ENCODE data around the gene ZBTB37. TPM values are rescaled to one million over a fixed set of nuclear protein-coding genes. Genes with fewer than 3 reads are reported as not detected.

Gene ZBTB37
- total and polyA plus RNA-seq, 7 donors: 1.0 to 8.2 (median 5.5) TPM

GRCh38 chr1:173934440-173934839 is 66.3 kb downstream of the ZBTB37 start:
- Histone ChIP-seq H3K4me3 (no peak overlapping the region), H3K4me1 (no peaks in the 10 kb centered on the region), H3K9me3 (no peaks in the 10 kb centered on the region), H3K36me3 (ENCODE audit: insufficient read depth in 1 of 2, low read depth in 1 of 2) (peaks cover 0 to 85% of the 10 kb centered on the region in 2 donors), H3K27me3 (ENCODE audit: insufficient read depth in 3 of 3, low read length in 2 of 3) (no peaks in the 10 kb centered on the region), H3K27ac (no peak overlapping the region)
- DNase-seq (no peak), ATAC-seq (no peak)
- WGBS, 3 donors: 95 to 100% (median 97%) methylated on average over 1 of the region's 1 CpG
- TF ChIP-seq CTCF (IDR thresholded peaks at IDR 0.05): no peak
- intact Hi-C loops (cut with DNase I): loop anchor here in 1 of 2 donors (10.0 kb wide), 1 partner anchor 450 kb away; no protein-coding TSS in a partner anchor

GRCh38 chr1:173937062-173937461 is 68.9 kb downstream of the ZBTB37 start:
- WGBS, 3 donors: 82 to 87% (median 83%) methylated on average over 2 of the region's 2 CpGs
- intact Hi-C loops (cut with DNase I): loop anchor here (5.0 to 10.0 kb wide), 2 partner anchors 35 to 452 kb away; no protein-coding TSS in a partner anchor
- Histone ChIP-seq H3K9me3 (no peaks in the 10 kb centered on the region), H3K4me3 (no peak overlapping the region), H3K27me3 (ENCODE audit: insufficient read depth in 3 of 3, low read length in 2 of 3) (no peaks in the 10 kb centered on the region), H3K27ac (no peak overlapping the region), H3K36me3 (ENCODE audit: insufficient read depth in 1 of 2, low read depth in 1 of 2) (peaks cover 0 to 100% of the 10 kb centered on the region in 2 donors), H3K4me1 (no peaks in the 10 kb centered on the region)
- no peak for DNase-seq
- ATAC-seq: no peak
- TF ChIP-seq CTCF (IDR thresholded peaks at IDR 0.05): no peak

- Histone ChIP-seq H3K4me1 (no peaks in the 10 kb centered on the region), H3K27ac (no peak overlapping the region), H3K27me3 (ENCODE audit: insufficient read depth in 3 of 3, low read length in 2 of 3) (no peaks in the 10 kb centered on the region), H3K36me3 (ENCODE audit: insufficient read depth in 1 of 2, low read depth in 1 of 2) (peaks cover 7 to 100% of the 10 kb centered on the region in 2 donors), H3K9me3 (no peaks in the 10 kb centered on the region), H3K4me3 (no peak overlapping the region)
- intact Hi-C loops (cut with DNase I): loop anchor here (5.0 kb wide), 1 partner anchor 36 kb away; no protein-coding TSS in a partner anchor
- no peak for TF ChIP-seq CTCF (IDR thresholded peaks at IDR 0.05)
- 87% methylated on average over 4 of the region's 4 CpGs for WGBS, 3 donors
- no peak for ATAC-seq
- no peak for DNase-seq
Observed at GRCh38 chr1:173946380-173946921, 78.3 kb downstream of the ZBTB37 start.

GRCh38 chr1:173948594-173948993 is 80.4 kb downstream of the ZBTB37 start:
- Histone ChIP-seq H3K9me3 (no peaks in the 10 kb centered on the region), H3K4me1 (no peaks in the 10 kb centered on the region), H3K27me3 (ENCODE audit: insufficient read depth in 3 of 3, low read length in 2 of 3) (no peaks in the 10 kb centered on the region), H3K36me3 (ENCODE audit: insufficient read depth in 1 of 2, low read depth in 1 of 2) (peaks cover 2 to 100% of the 10 kb centered on the region in 2 donors), H3K27ac (no peak overlapping the region), H3K4me3 (no peak overlapping the region)
- 96 to 98% (median 97%) methylated on average over 4 of the region's 4 CpGs for WGBS, 3 donors
- ATAC-seq (no peak), DNase-seq (no peak)
- intact Hi-C loops (cut with DNase I): loop anchor here (5.0 kb wide), 1 partner anchor 34 kb away; no protein-coding TSS in a partner anchor
- no peak for TF ChIP-seq CTCF (IDR thresholded peaks at IDR 0.05)

Other genes with a start within 250 kb of the ZBTB37 start
- gene TEX50, start 233.0 kb upstream of the ZBTB37 start, total RNA-seq: not detected
- not detected for gene TEX50, start 233.0 kb upstream of the ZBTB37 start, polyA plus RNA-seq
- gene ANKRD45, start 198.5 kb upstream of the ZBTB37 start, total RNA-seq: not detected
- gene ANKRD45, start 198.5 kb upstream of the ZBTB37 start, polyA plus RNA-seq: under 1 TPM in 1 of 3 donors, not detected in 2; 0.05 TPM
- gene KLHL20, start 153.4 kb upstream of the ZBTB37 start, total RNA-seq: 10 to 100 TPM; 11.3 to 19.6 (median 15.7) TPM
- 10 to 100 TPM in 1 of 3 donors, 1 to 10 TPM in 2; 7.8 to 17.1 (median 8.8) TPM for gene KLHL20, start 153.4 kb upstream of the ZBTB37 start, polyA plus RNA-seq
- 10 to 100 TPM in 1 of 4 donors, 1 to 10 TPM in 3; 5.7 to 14.3 (median 6.7) TPM for gene DARS2, start 43.7 kb upstream of the ZBTB37 start, total RNA-seq
- gene DARS2, start 43.7 kb upstream of the ZBTB37 start, polyA plus RNA-seq: 10 to 100 TPM in 1 of 3 donors, 1 to 10 TPM in 2; 4.5 to 12.7 (median 7.3) TPM
- 1 to 10 TPM; 2.1 to 6.7 (median 4.4) TPM for gene CENPL, start 43.5 kb upstream of the ZBTB37 start, total RNA-seq
- gene CENPL, start 43.5 kb upstream of the ZBTB37 start, polyA plus RNA-seq: 1 to 10 TPM; 2.9 to 7.0 (median 6.5) TPM
- 100 to 1,000 TPM in 2 of 4 donors, 10 to 100 TPM in 2; 70.0 to 148 (median 100) TPM for gene GAS5, start 391 bp upstream of the ZBTB37 start, total RNA-seq
- 100 to 1,000 TPM; 115 to 222 (median 178) TPM for gene GAS5, start 391 bp upstream of the ZBTB37 start, polyA plus RNA-seq
- under 1 TPM in 2 of 4 donors, not detected in 2; 0.22 to 0.51 TPM for gene SERPINC1, start 48.9 kb downstream of the ZBTB37 start, total RNA-seq
- 1 to 10 TPM in 1 of 3 donors, under 1 TPM in 1, not detected in 1; 0.08 to 5.3 TPM for gene SERPINC1, start 48.9 kb downstream of the ZBTB37 start, polyA plus RNA-seq
- 10 to 100 TPM; 21.8 to 39.1 (median 29.4) TPM for gene RC3H1, start 154.0 kb downstream of the ZBTB37 start, total RNA-seq
- 10 to 100 TPM in 1 of 3 donors, 1 to 10 TPM in 2; 2.9 to 23.0 (median 5.7) TPM for gene RC3H1, start 154.0 kb downstream of the ZBTB37 start, polyA plus RNA-seq